ENCODE measurements around the gene PQBP1. TPM values are rescaled to one million over a fixed set of nuclear protein-coding genes. Genes with fewer than 3 reads are reported as not detected.

PQBP1 gene
- total and polyA plus RNA-seq, 4 donors = 28.9 to 91.9 (median 78.8) TPM

DNA sequence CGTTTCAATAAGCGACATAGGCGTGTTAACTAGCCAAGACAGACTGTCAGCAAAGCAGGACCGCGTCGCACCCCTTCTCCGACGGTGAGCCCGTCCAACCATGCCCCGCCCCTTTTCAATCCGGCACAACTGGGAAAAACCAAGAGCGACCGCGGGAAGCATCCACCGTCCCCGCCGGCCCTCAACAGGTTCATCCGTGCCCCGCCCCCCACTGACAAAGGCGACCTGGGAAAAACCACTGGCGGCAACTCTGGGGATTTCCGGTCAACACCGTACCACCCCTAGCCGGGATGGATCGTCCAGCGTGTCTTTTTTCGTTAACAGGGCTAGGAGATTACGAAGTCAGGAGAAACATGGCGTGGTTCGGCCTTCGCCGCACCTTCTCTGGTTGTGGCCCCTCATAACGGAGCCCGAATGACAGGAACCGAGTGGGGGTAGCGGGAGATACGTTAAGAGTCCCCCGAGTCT is 539 bp upstream of the PQBP1 start:
- Histone ChIP-seq H3K9me3 (ENCODE audit: control insufficient read depth, insufficient read depth, low read length) (no peaks in the 10 kb centered on the region), H3K4me1 (ENCODE audit: control insufficient read depth, insufficient read depth, low read length) (peaks cover 20% of the 10 kb centered on the region), H3K27me3 (ENCODE audit: control insufficient read depth, insufficient read depth, low read length) (no peaks in the 10 kb centered on the region), H3K27ac (ENCODE audit: low read depth, low read length) (peak overlapping the region; percentile 97), H3K36me3 (ENCODE audit: control insufficient read depth, insufficient read depth, low read length) (peaks cover 29% of the 10 kb centered on the region), H3K4me3 (ENCODE audit: low read depth, low read length) (peak overlapping the region; percentile 83)
- WGBS (ENCODE audit: insufficient coverage) = 27% methylated on average over 38 of the region's 38 CpGs
- DNase-seq (ENCODE audit: low read depth in 4 of 6, low spot score in 6 of 6) = peak in 2 of 6 donors; percentile 87 to 93

DNA sequence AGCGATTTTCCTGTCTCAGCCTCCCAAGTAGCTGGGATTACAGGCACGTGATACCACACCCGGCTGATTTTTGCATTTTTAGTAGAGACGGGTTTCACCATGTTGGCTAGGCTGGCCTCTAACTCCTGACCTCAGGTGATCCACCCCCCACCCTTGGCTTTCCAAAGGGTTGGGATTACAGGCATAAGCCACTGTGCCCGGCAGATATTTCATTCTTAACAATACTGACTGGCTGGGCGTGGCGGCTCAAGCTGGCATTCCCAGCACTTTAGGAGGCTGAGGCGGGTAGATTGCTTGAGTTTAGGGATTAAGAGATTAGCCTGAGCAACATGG is 1.3 kb downstream of the PQBP1 start:
- Histone ChIP-seq H3K27ac (ENCODE audit: low read depth, low read length) (no peak overlapping the region), H3K4me3 (ENCODE audit: low read depth, low read length) (no peak overlapping the region), H3K4me1 (ENCODE audit: control insufficient read depth, insufficient read depth, low read length) (peaks cover 18% of the 10 kb centered on the region), H3K9me3 (ENCODE audit: control insufficient read depth, insufficient read depth, low read length) (no peaks in the 10 kb centered on the region), H3K36me3 (ENCODE audit: control insufficient read depth, insufficient read depth, low read length) (peaks cover 28% of the 10 kb centered on the region), H3K27me3 (ENCODE audit: control insufficient read depth, insufficient read depth, low read length) (no peaks in the 10 kb centered on the region)
- WGBS (ENCODE audit: insufficient coverage) = 91% methylated on average over 7 of the region's 8 CpGs
- DNase-seq (ENCODE audit: low read depth in 4 of 6, low spot score in 6 of 6) = no peak

DNA sequence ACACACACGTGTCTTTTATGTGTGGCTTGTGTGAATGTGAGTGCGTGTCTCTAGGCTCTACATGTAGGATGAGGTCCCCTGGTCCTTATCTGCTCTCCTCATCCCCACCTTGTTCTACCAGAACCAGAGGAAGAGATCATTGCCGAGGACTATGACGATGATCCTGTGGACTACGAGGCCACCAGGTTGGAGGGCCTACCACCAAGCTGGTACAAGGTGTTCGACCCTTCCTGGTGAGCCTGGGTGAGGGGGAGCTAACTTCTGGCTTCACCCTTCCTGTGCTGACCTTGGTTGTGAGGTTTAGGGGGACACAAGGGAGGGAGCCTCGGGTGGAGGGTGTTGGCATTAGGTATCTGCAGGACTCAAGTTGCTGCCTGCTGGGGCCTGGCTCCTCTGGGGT is 3.3 kb downstream of the PQBP1 start:
- no peaks in the 10 kb centered on the region for H3K9me3 ChIP-seq (ENCODE audit: control insufficient read depth, insufficient read depth, low read length)
- H3K27me3 ChIP-seq (ENCODE audit: control insufficient read depth, insufficient read depth, low read length) = no peaks in the 10 kb centered on the region
- no peak overlapping the region for H3K4me3 ChIP-seq (ENCODE audit: low read depth, low read length)
- WGBS (ENCODE audit: insufficient coverage) = 81% methylated on average over 5 of the region's 7 CpGs
- no peak for DNase-seq (ENCODE audit: low read depth in 4 of 6, low spot score in 6 of 6)
- H3K36me3 ChIP-seq (ENCODE audit: control insufficient read depth, insufficient read depth, low read length) = peaks cover 42% of the 10 kb centered on the region
- no peak overlapping the region for H3K27ac ChIP-seq (ENCODE audit: low read depth, low read length)
- H3K4me1 ChIP-seq (ENCODE audit: control insufficient read depth, insufficient read depth, low read length) = peaks cover 15% of the 10 kb centered on the region

DNA sequence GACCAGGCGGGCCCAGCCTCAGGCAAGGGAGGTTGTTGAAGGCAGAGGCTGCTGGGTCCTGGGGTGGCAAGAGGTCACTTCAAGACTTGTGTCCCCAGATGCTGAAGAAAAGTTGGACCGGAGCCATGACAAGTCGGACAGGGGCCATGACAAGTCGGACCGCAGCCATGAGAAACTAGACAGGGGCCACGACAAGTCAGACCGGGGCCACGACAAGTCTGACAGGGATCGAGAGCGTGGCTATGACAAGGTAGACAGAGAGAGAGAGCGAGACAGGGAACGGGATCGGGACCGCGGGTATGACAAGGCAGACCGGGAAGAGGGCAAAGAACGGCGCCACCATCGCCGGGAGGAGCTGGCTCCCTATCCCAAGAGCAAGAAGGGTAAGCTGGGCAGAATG is 4.4 kb downstream of the PQBP1 start:
- no peak for DNase-seq (ENCODE audit: low read depth in 4 of 6, low spot score in 6 of 6)
- Histone ChIP-seq H3K36me3 (ENCODE audit: control insufficient read depth, insufficient read depth, low read length) (peaks cover 48% of the 10 kb centered on the region), H3K9me3 (ENCODE audit: control insufficient read depth, insufficient read depth, low read length) (no peaks in the 10 kb centered on the region), H3K27me3 (ENCODE audit: control insufficient read depth, insufficient read depth, low read length) (no peaks in the 10 kb centered on the region), H3K4me3 (ENCODE audit: low read depth, low read length) (no peak overlapping the region), H3K4me1 (ENCODE audit: control insufficient read depth, insufficient read depth, low read length) (peaks cover 9% of the 10 kb centered on the region), H3K27ac (ENCODE audit: low read depth, low read length) (no peak overlapping the region)
- WGBS (ENCODE audit: insufficient coverage) = 91% methylated on average over 20 of the region's 20 CpGs

DNA sequence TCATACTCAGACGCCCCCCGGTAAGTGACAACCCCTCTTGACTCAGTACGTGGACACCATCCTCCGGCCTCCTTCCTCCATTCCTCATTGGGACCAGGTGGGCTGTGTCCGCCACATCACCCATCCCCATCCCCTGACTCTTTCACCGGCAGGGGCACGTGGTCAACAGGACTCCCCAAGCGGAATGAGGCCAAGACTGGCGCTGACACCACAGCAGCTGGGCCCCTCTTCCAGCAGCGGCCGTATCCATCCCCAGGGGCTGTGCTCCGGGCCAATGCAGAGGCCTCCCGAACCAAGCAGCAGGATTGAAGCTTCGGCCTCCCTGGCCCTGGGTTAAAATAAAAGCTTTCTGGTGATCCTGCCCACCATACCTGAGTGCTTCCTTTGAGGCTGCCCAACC is 5.0 kb downstream of the PQBP1 start:
- Histone ChIP-seq H3K27ac (ENCODE audit: low read depth, low read length) (no peak overlapping the region), H3K27me3 (ENCODE audit: control insufficient read depth, insufficient read depth, low read length) (no peaks in the 10 kb centered on the region), H3K4me1 (ENCODE audit: control insufficient read depth, insufficient read depth, low read length) (peaks cover 9% of the 10 kb centered on the region), H3K4me3 (ENCODE audit: low read depth, low read length) (no peak overlapping the region), H3K36me3 (ENCODE audit: control insufficient read depth, insufficient read depth, low read length) (peaks cover 51% of the 10 kb centered on the region), H3K9me3 (ENCODE audit: control insufficient read depth, insufficient read depth, low read length) (no peaks in the 10 kb centered on the region)
- no peak for DNase-seq (ENCODE audit: low read depth in 4 of 6, low spot score in 6 of 6)
- WGBS (ENCODE audit: insufficient coverage) = 78% methylated on average over 13 of the region's 14 CpGs

DNA sequence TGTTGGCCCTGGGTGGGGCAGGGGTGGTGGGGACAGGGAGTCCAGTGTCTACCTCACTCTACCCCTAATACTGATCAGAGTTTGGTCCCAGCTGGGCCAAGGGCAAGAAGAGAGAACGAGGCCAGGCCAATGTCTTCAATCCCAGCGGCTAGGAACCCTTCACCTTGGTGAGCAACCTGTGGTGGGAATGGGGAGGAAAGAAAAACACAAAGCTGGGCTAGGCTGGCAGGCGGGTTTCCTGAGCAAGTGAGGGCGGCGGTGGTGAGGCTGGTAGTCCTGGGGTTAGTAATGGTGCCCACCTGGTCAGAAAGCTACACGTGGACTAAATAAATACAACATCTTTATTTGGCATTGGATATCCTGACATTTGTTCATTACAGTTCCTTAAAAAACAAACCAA is 5.6 kb downstream of the PQBP1 start:
- no peak overlapping the region for H3K4me3 ChIP-seq (ENCODE audit: low read depth, low read length)
- peaks cover 51% of the 10 kb centered on the region for H3K36me3 ChIP-seq (ENCODE audit: control insufficient read depth, insufficient read depth, low read length)
- DNase-seq (ENCODE audit: low read depth in 4 of 6, low spot score in 6 of 6) = no peak
- WGBS (ENCODE audit: insufficient coverage) = 94% methylated on average over 2 of the region's 6 CpGs
- peaks cover 9% of the 10 kb centered on the region for H3K4me1 ChIP-seq (ENCODE audit: control insufficient read depth, insufficient read depth, low read length)
- H3K9me3 ChIP-seq (ENCODE audit: control insufficient read depth, insufficient read depth, low read length) = no peaks in the 10 kb centered on the region
- no peaks in the 10 kb centered on the region for H3K27me3 ChIP-seq (ENCODE audit: control insufficient read depth, insufficient read depth, low read length)
- H3K27ac ChIP-seq (ENCODE audit: low read depth, low read length) = no peak overlapping the region

DNA sequence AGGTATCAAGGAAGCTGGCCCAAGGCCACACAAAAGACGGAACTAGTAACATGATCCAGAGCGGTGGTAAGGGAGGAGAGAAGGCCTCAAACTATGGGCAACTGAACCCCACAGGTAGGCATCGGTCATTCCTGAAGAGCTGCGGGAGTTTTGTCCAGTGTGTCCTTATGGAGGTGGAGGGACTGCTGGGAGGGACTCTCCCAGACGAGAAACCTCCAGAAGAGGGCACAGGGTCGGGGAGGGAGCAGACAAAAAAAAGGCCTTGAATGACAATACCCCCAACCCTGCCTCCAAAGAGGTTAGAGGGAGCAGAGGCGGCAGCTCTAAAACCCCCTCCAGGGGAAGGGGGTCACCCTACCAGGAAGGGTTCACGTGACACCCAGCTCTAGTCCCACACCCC is 6.5 kb downstream of the PQBP1 start:
- WGBS (ENCODE audit: insufficient coverage) = 75% methylated on average over 7 of the region's 8 CpGs
- no peak overlapping the region for H3K4me3 ChIP-seq (ENCODE audit: low read depth, low read length)
- H3K27me3 ChIP-seq (ENCODE audit: control insufficient read depth, insufficient read depth, low read length) = no peaks in the 10 kb centered on the region
- no peak for DNase-seq (ENCODE audit: low read depth in 4 of 6, low spot score in 6 of 6)
- no peaks in the 10 kb centered on the region for H3K9me3 ChIP-seq (ENCODE audit: control insufficient read depth, insufficient read depth, low read length)
- H3K36me3 ChIP-seq (ENCODE audit: control insufficient read depth, insufficient read depth, low read length) = peaks cover 49% of the 10 kb centered on the region
- H3K4me1 ChIP-seq (ENCODE audit: control insufficient read depth, insufficient read depth, low read length) = peaks cover 2% of the 10 kb centered on the region
- H3K27ac ChIP-seq (ENCODE audit: low read depth, low read length) = no peak overlapping the region

DNA sequence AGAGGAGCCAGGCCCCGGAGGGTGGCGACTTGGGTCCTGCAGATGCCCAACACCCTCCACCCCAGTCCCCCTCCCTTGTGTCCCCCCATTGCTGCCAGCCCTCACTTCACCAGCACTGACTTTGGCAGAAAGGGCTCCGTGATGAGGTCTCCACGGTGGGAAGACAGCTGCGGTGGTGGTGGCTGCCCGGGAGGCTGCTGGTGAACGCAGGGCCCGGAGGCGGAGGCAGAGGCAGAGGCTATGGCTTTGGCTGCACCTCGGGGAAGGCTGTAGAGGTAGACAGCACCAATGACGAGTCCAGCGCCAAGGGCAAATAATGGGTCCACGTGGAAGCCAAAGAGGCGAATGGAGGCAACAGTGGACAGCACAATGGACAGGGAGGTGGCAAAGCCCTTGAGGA is 6.9 kb downstream of the PQBP1 start:
- Histone ChIP-seq H3K4me1 (ENCODE audit: control insufficient read depth, insufficient read depth, low read length) (no peaks in the 10 kb centered on the region), H3K36me3 (ENCODE audit: control insufficient read depth, insufficient read depth, low read length) (peaks cover 50% of the 10 kb centered on the region)

DNA sequence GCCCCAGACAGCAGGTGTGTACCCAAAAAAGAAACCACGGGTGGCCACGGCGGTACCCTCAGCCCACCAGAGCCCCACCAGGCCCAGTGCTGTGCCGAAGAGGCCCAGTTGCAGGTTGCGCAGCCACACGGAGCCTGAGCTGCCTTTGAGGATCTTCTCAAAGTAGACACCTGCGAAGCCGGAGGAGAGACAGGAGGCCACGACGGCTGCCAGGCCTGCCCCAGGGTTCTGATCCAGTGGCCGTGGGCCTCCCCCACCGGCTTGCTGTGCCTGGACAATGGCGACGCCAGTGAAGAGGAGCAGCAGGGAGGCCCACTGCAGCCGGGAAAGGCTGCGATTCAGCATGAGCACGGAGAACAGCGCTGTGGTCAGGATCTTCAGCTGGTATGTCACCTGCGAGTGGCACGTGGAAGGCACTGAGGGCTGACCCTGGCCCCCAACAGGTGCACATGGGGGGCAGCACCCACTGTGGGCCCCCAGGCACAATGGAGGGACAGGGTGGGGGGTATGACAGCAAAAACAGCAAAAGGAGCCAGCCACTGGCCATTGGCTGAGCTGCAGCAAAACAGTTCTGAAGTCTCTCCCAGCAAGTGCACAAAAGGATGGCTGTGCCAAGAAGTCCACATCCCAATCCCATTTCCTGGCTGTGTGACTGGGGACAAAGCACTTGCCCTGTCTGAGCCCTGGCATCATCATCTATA is 7.5 kb downstream of the PQBP1 start:
- no peak overlapping the region for H3K27ac ChIP-seq (ENCODE audit: low read depth, low read length)
- H3K36me3 ChIP-seq (ENCODE audit: control insufficient read depth, insufficient read depth, low read length) = peaks cover 50% of the 10 kb centered on the region
- H3K4me3 ChIP-seq (ENCODE audit: low read depth, low read length) = no peak overlapping the region
- DNase-seq (ENCODE audit: low read depth in 4 of 6, low spot score in 6 of 6) = no peak
- WGBS (ENCODE audit: insufficient coverage) = 88% methylated on average over 20 of the region's 20 CpGs
- peaks cover 5% of the 10 kb centered on the region for H3K4me1 ChIP-seq (ENCODE audit: control insufficient read depth, insufficient read depth, low read length)
- no peaks in the 10 kb centered on the region for H3K27me3 ChIP-seq (ENCODE audit: control insufficient read depth, insufficient read depth, low read length)
- H3K9me3 ChIP-seq (ENCODE audit: control insufficient read depth, insufficient read depth, low read length) = no peaks in the 10 kb centered on the region

More for the DNA sequence above, 6.9 kb downstream of the PQBP1 start:
- WGBS (ENCODE audit: insufficient coverage) = 90% methylated on average over 13 of the region's 14 CpGs
- H3K9me3 ChIP-seq (ENCODE audit: control insufficient read depth, insufficient read depth, low read length) = no peaks in the 10 kb centered on the region
- H3K27ac ChIP-seq (ENCODE audit: low read depth, low read length) = no peak overlapping the region
- no peak overlapping the region for H3K4me3 ChIP-seq (ENCODE audit: low read depth, low read length)
- no peaks in the 10 kb centered on the region for H3K27me3 ChIP-seq (ENCODE audit: control insufficient read depth, insufficient read depth, low read length)
- DNase-seq (ENCODE audit: low read depth in 4 of 6, low spot score in 6 of 6) = no peak

DNA sequence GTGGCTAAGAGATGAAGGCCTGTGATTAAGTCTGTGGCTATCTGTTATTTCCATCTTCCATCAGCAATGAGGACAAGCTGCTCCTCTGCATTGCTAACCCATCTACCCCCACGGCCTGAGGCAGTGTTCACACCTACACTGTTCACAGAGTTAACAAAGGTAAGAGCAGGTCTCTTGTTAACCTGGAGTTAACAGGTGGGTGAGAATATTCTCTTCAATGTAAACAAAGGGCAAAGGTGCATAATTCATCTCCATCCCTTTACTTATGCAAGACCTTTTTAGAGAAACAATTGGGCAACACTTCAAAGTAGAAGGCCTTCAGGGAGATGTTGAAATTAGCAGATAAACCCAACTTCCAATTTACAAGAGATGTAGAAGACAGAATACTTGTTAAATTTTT is 10.9 kb downstream of the PQBP1 start:
- no peak for DNase-seq (ENCODE audit: low read depth in 4 of 6, low spot score in 6 of 6)
- H3K4me3 ChIP-seq (ENCODE audit: low read depth, low read length) = no peak overlapping the region
- WGBS (ENCODE audit: insufficient coverage) = no CpG with 5 or more reads among the region's 1 CpG
- H3K27me3 ChIP-seq (ENCODE audit: control insufficient read depth, insufficient read depth, low read length) = no peaks in the 10 kb centered on the region
- peaks cover 18% of the 10 kb centered on the region for H3K4me1 ChIP-seq (ENCODE audit: control insufficient read depth, insufficient read depth, low read length)
- H3K27ac ChIP-seq (ENCODE audit: low read depth, low read length) = no peak overlapping the region
- peaks cover 29% of the 10 kb centered on the region for H3K36me3 ChIP-seq (ENCODE audit: control insufficient read depth, insufficient read depth, low read length)
- H3K9me3 ChIP-seq (ENCODE audit: control insufficient read depth, insufficient read depth, low read length) = no peaks in the 10 kb centered on the region

All from spinal cord (tissue), 10 donors.